ENCODE results near the gene MKI67.

Gene MKI67

DNA sequence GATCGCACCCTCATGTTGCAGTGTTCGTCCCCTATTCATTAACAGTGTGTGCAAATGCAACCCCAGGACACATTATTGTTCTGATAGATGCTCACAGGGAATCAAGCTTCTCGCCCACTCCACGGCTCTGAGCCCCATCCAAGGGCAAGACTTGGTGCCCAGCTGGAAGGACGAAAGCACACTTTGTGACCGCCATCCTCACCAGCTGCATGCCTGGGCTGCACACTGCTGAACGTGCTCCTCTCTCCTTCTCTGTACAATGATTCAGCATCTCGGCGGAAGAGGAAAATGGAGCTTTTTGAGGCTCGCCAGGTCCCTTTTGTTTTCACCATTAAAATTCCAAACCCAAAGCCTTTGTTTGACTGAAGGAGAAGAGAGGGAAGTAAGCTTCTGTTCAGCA, 41.9 kb downstream of the MKI67 start:
- Histone ChIP-seq H3K27ac (no peak overlapping the region), H3K4me3 (ENCODE audit: low read depth, low read length) (no peak overlapping the region), H3K36me3 (ENCODE audit: control insufficient read depth, insufficient read depth, low read length) (no peaks in the 10 kb centered on the region), H3K4me2 (ENCODE audit: low read length) (no peak overlapping the region), H3K27me3 (ENCODE audit: control insufficient read depth, insufficient read depth, low read length) (no peaks in the 10 kb centered on the region), H3K9me3 (ENCODE audit: control insufficient read depth, low read length) (no peaks in the 10 kb centered on the region), H3K79me2 (no peaks in the 10 kb centered on the region), H3K9ac (no peak overlapping the region), H2AFZ (no peak overlapping the region), H3K4me1 (no peaks in the 10 kb centered on the region)
- TF ChIP-seq, protein P1, sequence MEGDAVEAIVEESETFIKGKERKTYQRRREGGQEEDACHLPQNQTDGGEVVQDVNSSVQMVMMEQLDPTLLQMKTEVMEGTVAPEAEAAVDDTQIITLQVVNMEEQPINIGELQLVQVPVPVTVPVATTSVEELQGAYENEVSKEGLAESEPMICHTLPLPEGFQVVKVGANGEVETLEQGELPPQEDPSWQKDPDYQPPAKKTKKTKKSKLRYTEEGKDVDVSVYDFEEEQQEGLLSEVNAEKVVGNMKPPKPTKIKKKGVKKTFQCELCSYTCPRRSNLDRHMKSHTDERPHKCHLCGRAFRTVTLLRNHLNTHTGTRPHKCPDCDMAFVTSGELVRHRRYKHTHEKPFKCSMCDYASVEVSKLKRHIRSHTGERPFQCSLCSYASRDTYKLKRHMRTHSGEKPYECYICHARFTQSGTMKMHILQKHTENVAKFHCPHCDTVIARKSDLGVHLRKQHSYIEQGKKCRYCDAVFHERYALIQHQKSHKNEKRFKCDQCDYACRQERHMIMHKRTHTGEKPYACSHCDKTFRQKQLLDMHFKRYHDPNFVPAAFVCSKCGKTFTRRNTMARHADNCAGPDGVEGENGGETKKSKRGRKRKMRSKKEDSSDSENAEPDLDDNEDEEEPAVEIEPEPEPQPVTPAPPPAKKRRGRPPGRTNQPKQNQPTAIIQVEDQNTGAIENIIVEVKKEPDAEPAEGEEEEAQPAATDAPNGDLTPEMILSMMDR (IDR thresholded peaks at IDR 0.05), result no peak

DNA sequence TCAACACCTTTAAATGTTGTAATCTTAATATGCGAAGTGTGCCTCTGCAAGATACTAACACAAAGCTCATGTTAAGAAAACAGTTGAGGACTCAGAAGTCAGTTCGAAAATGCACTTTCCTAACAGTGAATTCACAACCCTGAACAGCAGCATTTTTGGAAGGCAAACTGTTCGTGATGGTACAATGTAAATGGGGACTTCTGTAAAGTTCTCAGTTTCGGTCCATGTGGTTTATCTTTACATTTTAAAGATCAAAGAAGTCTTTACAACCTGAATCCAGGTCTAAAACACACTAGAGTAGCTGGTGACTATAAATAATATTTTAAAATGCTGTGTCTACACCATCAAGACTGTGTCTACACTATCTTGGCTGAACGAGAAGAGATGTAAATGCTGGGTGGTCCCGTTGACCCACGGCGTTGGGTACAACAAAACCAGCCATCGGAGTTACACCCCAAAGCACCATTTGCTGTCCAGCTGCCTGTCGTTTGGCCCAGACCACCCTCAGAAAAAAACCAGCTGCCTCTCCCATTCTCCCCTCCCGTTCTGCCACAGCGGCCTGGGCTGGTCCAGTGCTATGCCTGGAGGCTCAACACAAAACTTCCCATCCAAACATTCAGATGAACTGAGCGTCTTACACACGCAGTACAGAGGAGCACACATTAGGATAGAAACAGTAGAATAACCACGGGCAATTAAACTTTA, 42.9 kb downstream of the MKI67 start:
- Histone ChIP-seq H2AFZ (no peak overlapping the region), H3K36me3 (ENCODE audit: control insufficient read depth, insufficient read depth, low read length) (no peaks in the 10 kb centered on the region), H3K4me3 (ENCODE audit: low read depth, low read length) (no peak overlapping the region), H3K9ac (no peak overlapping the region), H3K4me2 (ENCODE audit: low read length) (no peak overlapping the region), H3K79me2 (no peaks in the 10 kb centered on the region), H3K9me3 (ENCODE audit: control insufficient read depth, low read length) (no peaks in the 10 kb centered on the region), H3K27me3 (ENCODE audit: control insufficient read depth, insufficient read depth, low read length) (no peaks in the 10 kb centered on the region), H3K4me1 (no peaks in the 10 kb centered on the region), H3K27ac (no peak overlapping the region)
- TF ChIP-seq, protein P1 (IDR thresholded peaks at IDR 0.05), result no peak

DNA sequence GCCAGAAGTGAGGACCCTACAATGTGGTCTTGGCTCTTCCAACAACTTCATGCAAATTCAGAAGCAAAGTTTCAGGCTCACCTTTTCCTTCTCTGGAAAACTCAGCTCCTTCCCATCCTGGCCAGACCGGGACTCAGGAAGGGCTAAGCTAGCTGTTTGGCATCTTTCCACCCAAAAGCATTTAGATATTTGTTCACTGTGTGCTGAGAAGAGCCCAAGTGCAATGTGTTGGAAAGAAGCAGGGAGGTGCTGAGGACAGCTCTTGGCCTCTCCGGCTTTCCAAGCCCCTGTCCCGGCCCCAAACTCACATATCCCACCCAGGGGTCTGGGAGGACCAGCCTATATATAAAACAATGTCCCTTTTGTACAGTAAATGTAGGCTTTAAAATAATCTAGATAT, 44.5 kb downstream of the MKI67 start:
- no peaks in the 10 kb centered on the region for H3K36me3 ChIP-seq (ENCODE audit: control insufficient read depth, insufficient read depth, low read length)
- TF ChIP-seq, protein P1 (IDR thresholded peaks at IDR 0.05), result no peak
- H3K4me2 ChIP-seq (ENCODE audit: low read length), result no peak overlapping the region
- no peaks in the 10 kb centered on the region for H3K4me1 ChIP-seq
- H3K27ac ChIP-seq, result no peak overlapping the region
- H3K9ac ChIP-seq, result no peak overlapping the region
- no peak overlapping the region for H3K4me3 ChIP-seq (ENCODE audit: low read depth, low read length)
- no peak overlapping the region for H2AFZ ChIP-seq
- H3K79me2 ChIP-seq, result no peaks in the 10 kb centered on the region
- H3K27me3 ChIP-seq (ENCODE audit: control insufficient read depth, insufficient read depth, low read length), result no peaks in the 10 kb centered on the region
- H3K9me3 ChIP-seq (ENCODE audit: control insufficient read depth, low read length), result no peaks in the 10 kb centered on the region

DNA sequence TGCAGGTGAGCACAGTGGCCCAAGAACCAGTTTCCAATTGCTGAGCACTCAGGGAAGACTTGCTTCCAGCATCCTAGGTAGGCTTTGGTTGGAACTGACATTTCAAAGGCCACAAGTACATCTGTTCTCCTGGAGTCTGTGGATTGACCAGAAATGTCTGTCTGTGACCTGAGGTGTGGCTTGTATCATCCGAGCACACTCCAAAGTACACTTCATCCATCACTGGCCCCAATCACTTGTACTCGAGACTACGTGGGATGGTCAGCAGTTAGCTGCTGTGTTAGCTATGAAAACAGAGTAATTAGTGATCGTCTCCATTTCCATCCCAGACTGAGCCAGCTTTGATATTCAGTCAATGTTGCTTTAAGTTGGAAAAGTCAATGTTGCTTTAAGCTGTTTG, 45.0 kb downstream of the MKI67 start:
- Histone ChIP-seq H3K4me3 (ENCODE audit: low read depth, low read length) (no peak overlapping the region), H3K27ac (no peak overlapping the region), H3K9me3 (ENCODE audit: control insufficient read depth, low read length) (no peaks in the 10 kb centered on the region), H3K36me3 (ENCODE audit: control insufficient read depth, insufficient read depth, low read length) (no peaks in the 10 kb centered on the region), H3K79me2 (no peaks in the 10 kb centered on the region), H3K9ac (no peak overlapping the region), H3K4me1 (no peaks in the 10 kb centered on the region), H3K4me2 (ENCODE audit: low read length) (no peak overlapping the region), H3K27me3 (ENCODE audit: control insufficient read depth, insufficient read depth, low read length) (no peaks in the 10 kb centered on the region), H2AFZ (no peak overlapping the region)
- TF ChIP-seq, protein P1 (IDR thresholded peaks at IDR 0.05), result no peak

DNA sequence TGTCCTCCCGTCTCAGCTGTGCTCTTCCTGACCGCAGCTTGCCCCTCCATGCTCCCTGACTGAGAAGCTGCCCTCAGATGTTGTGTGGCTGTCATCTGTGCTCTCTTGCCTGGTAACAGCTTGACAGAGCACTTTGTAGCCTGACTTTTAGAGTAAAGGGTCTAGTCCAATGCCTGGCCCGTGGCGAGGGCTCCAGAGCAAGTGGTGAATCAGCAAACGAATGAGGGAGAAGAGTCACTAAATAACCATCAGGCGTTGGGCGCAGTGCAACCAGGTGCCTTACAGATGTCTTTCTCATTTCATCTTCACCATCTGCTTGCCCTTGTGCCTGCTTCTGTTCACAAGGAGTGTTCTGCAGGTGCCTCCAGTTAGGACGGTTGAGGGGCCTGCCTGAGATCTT, 45.6 kb downstream of the MKI67 start:
- Histone ChIP-seq H3K27me3 (ENCODE audit: control insufficient read depth, insufficient read depth, low read length) (no peaks in the 10 kb centered on the region), H3K4me1 (no peaks in the 10 kb centered on the region), H3K79me2 (no peaks in the 10 kb centered on the region), H3K4me3 (ENCODE audit: low read depth, low read length) (no peak overlapping the region), H3K4me2 (ENCODE audit: low read length) (no peak overlapping the region), H3K9me3 (ENCODE audit: control insufficient read depth, low read length) (no peaks in the 10 kb centered on the region), H2AFZ (no peak overlapping the region), H3K9ac (no peak overlapping the region), H3K36me3 (ENCODE audit: control insufficient read depth, insufficient read depth, low read length) (no peaks in the 10 kb centered on the region), H3K27ac (no peak overlapping the region)
- TF ChIP-seq, protein P1 (IDR thresholded peaks at IDR 0.05), result no peak
